Liver (tissue), 3 donors: ENCODE measurements around the gene SARDH.
"Not testable (repeated sequence)": the region's sequence is repeated elsewhere in the genome, so short reads cannot be mapped to it uniquely, and the experiment has no call there.

ENCODE experiments used
- ATF3 ChIP-seq: IDR thresholded peaks from 2 replicates; pipeline ENCODE4 v1.6.1; 2016; ENCODE audit warnings: antibody characterized with exemption
- CTCF ChIP-seq: fragments of 150-350 bp; IDR thresholded peaks from 2 replicates; pipeline ENCODE4 v1.5.1; 2017; ENCODE audit warnings: improper control_type of control experiment, low read depth, low read length; ENCODE audit not compliant: missing input control
- EGR1 ChIP-seq, 2 donors: IDR thresholded peaks; 2 replicates each; pipeline ENCODE4 v1.6.1; 2016 to 2018; ENCODE audit warnings: antibody characterized with exemption in 2 of 2, low read depth in 2 of 2
- FOXA1 ChIP-seq: IDR thresholded peaks from 2 replicates; pipeline ENCODE4 v1.6.1; 2016; ENCODE audit warnings: antibody characterized with exemption
- GABPA ChIP-seq, 2 donors: IDR thresholded peaks in 1 of 2; conservative IDR thresholded peaks in 1 of 2; 2 replicates each; pipeline ENCODE4 v1.6.1; 2016; ENCODE audit warnings: antibody characterized with exemption in 2 of 2, mild to moderate bottlenecking in 1 of 2, moderate library complexity in 1 of 2
- JUND ChIP-seq, 2 donors: IDR thresholded peaks; 2 replicates each; pipeline ENCODE4 v1.6.1; 2016; ENCODE audit warnings: antibody characterized with exemption in 2 of 2
- MAX ChIP-seq: IDR thresholded peaks from 2 replicates; pipeline ENCODE4 v1.6.1; 2016; ENCODE audit warnings: antibody characterized with exemption
- RAD21 ChIP-seq, 2 donors: IDR thresholded peaks; 2 replicates each; pipeline ENCODE4 v1.6.1; 2016; ENCODE audit warnings: antibody characterized with exemption in 2 of 2, mild to moderate bottlenecking in 2 of 2
- REST ChIP-seq: IDR thresholded peaks from 2 replicates; pipeline ENCODE4 v1.6.1; 2016; ENCODE audit warnings: antibody characterized with exemption, mild to moderate bottlenecking
- RXRA ChIP-seq, 2 donors: IDR thresholded peaks; 2 replicates each; pipeline ENCODE4 v1.6.1; 2017 to 2018; ENCODE audit warnings: antibody characterized with exemption in 2 of 2, mild to moderate bottlenecking in 1 of 2
- SP1 ChIP-seq: IDR thresholded peaks from 2 replicates; pipeline ENCODE4 v1.6.1; 2018; ENCODE audit warnings: antibody characterized with exemption, mild to moderate bottlenecking
- TAF1 ChIP-seq: conservative IDR thresholded peaks from 2 replicates; pipeline ENCODE4 v1.6.1; 2016; ENCODE audit warnings: antibody characterized with exemption, mild to moderate bottlenecking
- YY1 ChIP-seq: IDR thresholded peaks from 2 replicates; pipeline ENCODE4 v1.6.1; 2016; ENCODE audit warnings: antibody characterized with exemption, mild to moderate bottlenecking
- donor health status: healthy.
- donor health status: healthy.

- TF ChIP-seq ATF3; REST; CTCF; SP1; MAX; TAF1; RAD21 (IDR thresholded peaks at IDR 0.05); JUND (IDR thresholded peaks at IDR 0.05); EGR1 (IDR thresholded peaks at IDR 0.05; ENCODE audit: low read depth in 2 of 2); YY1; RXRA (IDR thresholded peaks at IDR 0.05); GABPA (IDR thresholded peaks at IDR 0.05 in 1 of 2, conservative IDR thresholded peaks at IDR 0.05 in 1 of 2); FOXA1: not testable (repeated sequence)
Measured at GRCh38 chr9:133766234-133766633, 28.1 kb upstream of the SARDH start.
